Measurements from ENCODE around the gene KSR1. TPM values are rescaled to one million over a fixed set of nuclear protein-coding genes. Genes with fewer than 3 reads are reported as not detected.
"Not testable (repeated sequence)": the region's sequence is repeated elsewhere in the genome, so short reads cannot be mapped to it uniquely, and the experiment has no call there.

KSR1 gene
- total RNA-seq, 6 experiments from 2014 or later, result 1.9 to 4.9 (median 3.6) TPM

DNA sequence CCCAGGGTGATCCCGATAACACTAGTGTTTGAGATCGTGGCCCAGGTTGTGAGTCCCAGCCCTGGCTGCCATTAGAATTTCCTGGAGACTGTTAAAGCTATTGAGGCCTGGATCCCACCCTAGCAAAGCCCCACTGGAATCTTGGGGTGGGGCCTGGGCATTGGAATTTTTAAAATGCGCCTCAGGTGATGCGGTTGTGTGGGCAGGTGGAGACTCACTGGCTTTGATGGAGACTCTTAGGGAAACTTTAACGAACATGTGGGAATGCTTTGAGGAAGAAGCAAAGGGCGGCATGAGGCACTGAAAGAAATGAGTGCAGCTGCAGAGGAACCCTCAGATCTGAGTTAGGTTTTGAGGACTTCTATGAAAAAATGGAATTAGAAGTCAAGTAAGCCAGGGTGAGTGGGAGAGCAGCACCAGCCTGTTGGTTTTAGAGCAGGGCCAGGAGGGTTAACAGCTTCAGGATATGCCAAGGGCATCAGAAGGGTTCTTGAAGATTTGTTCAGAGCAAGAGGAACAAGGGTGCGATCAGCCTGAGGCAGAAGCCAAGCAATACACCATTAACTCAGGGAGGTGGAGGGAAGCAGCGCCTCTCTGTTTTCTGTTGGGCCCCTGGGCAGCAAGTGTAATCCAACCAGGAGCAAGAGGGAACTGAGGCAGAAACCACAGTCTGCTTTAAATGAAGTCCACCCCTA is 42.5 kb downstream of the KSR1 start:
- peaks cover 27% of the 10 kb centered on the region for H3K9me3 Mint-ChIP-seq
- H3K36me3 Mint-ChIP-seq (ENCODE audit: low read depth), result peaks cover 22% of the 10 kb centered on the region
- peaks cover 10% of the 10 kb centered on the region; the same call in 1 of the 2 replicates for H3K27me3 Mint-ChIP-seq (ENCODE audit: insufficient read depth)
- H3K4me1 Mint-ChIP-seq (ENCODE audit: low read depth), result peaks cover 25% of the 10 kb centered on the region
- H3K27ac Mint-ChIP-seq, result no peak overlapping the region
- TF ChIP-seq, protein P1, sequence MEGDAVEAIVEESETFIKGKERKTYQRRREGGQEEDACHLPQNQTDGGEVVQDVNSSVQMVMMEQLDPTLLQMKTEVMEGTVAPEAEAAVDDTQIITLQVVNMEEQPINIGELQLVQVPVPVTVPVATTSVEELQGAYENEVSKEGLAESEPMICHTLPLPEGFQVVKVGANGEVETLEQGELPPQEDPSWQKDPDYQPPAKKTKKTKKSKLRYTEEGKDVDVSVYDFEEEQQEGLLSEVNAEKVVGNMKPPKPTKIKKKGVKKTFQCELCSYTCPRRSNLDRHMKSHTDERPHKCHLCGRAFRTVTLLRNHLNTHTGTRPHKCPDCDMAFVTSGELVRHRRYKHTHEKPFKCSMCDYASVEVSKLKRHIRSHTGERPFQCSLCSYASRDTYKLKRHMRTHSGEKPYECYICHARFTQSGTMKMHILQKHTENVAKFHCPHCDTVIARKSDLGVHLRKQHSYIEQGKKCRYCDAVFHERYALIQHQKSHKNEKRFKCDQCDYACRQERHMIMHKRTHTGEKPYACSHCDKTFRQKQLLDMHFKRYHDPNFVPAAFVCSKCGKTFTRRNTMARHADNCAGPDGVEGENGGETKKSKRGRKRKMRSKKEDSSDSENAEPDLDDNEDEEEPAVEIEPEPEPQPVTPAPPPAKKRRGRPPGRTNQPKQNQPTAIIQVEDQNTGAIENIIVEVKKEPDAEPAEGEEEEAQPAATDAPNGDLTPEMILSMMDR (IDR thresholded peaks at IDR 0.05), result no peak
- DNase-seq, result no peak
- no peak overlapping the region for H3K4me3 Mint-ChIP-seq

DNA sequence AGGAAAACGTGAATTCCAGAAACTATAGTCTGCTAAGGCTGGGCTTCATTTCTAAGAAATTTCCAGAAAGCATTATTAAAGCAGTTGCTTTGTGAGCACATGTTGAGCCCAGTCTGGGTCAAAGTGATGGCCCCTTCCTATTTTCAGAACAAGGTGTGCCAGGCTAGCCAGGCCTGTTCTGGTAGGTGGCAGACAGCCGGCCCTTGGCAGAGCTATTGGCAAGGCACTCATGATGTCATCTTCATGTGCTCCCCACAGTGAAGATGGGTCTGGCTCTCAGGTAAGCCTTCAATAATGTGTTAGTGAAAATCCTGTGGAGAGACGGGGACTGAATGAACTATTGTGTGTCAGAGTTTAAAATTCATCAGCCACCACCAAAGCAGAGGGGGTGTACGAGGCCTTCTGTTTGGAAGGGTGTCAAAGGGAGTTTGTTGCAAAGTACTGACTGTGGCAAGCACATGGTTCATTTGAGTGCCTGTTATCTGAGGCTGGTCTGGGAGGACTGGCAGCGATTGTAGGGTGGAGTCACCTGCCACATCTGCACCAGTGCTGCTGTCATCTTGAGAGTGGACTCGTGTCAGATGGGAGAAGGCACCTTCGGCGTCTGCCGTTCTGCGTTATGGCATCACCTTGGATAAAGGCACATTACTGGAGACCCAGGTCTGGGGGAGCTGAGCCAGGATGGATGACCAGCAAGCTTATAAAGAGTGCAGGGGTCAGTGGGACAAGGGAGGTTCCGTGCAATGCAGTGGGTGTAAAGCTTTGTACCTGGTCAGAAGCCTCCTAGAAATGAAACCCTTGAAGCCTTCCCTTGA is 43.4 kb downstream of the KSR1 start:
- H3K4me3 Mint-ChIP-seq, result no peak overlapping the region

DNA sequence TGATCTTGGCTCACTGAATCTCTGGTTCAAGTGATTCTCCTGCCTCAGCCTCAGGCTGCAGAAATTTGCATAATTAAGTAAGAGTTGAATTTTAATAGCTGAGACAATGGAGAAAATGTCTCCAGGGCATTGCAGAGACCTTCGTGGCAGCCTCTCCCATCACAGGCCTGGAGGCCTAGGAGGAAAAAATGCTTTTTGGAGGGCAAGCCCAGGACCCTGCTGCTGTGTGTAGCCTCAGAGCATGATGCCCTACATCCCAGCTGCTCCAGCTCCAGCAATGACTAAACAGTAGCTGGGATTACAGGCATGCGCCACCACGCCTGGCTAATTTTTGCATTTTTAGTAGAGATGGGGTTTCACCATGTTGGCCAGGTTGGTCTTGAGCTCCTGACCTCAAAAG is 45.1 kb downstream of the KSR1 start:
- Mint-ChIP-seq H3K36me3 (ENCODE audit: low read depth) (peaks cover 22% of the 10 kb centered on the region), H3K9me3 (peaks cover 27% of the 10 kb centered on the region), H3K4me1 (ENCODE audit: low read depth) (peaks cover 19% of the 10 kb centered on the region)
- H3K27me3 Mint-ChIP-seq (ENCODE audit: insufficient read depth); H3K4me3 Mint-ChIP-seq; H3K27ac Mint-ChIP-seq; DNase-seq: not testable (repeated sequence)

More for the DNA sequence above, 43.4 kb downstream of the KSR1 start:
- Mint-ChIP-seq H3K36me3 (ENCODE audit: low read depth) (peaks cover 22% of the 10 kb centered on the region), H3K4me1 (ENCODE audit: low read depth) (peaks cover 19% of the 10 kb centered on the region), H3K27me3 (ENCODE audit: insufficient read depth) (peaks cover 10% of the 10 kb centered on the region; the same call in 1 of the 2 replicates), H3K27ac (no peak overlapping the region), H3K9me3 (peaks cover 27% of the 10 kb centered on the region)
- TF ChIP-seq, protein P1 (IDR thresholded peaks at IDR 0.05), result no peak
- no peak for DNase-seq

DNA sequence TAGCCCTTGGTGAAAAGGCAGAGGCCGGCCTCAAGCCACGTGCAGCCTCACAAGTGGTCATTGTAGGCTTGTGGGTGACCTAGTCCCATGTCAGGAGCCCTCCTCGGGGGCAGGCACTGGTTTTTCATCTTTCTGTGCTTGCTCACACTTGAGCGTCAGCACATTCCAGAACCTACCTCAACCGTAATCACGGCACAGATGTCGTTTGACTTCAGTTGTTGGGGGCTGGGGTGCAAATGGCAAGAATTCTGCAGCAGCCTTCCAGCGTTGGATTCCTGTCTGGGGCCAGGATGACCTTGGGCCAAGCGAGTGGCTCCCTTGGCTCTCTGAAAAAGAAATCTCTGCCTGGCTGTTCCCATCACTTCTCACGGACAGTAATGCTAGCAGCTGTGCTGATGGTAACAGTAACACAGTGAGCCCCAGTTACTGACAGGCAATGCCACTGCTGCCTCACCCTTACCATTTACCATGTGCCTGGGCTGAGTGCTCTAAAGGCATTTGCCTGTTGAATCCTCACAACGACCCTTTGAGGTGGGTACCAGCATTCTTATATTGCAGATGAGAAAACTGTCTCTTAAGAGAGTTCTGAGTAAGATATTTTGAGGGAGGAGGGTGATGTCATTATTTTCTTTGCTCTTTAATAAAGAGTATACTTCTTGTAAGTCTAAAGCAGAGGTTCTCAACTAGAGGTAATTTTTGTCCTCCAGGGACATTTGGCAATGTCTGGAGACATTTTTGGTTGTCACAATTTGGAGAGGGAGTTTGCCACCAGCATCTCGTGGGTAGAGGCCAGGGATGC is 46.5 kb downstream of the KSR1 start:
- DNase-seq, result peak; percentile 58
- peaks cover 4% of the 10 kb centered on the region; the same call in 1 of the 2 replicates for H3K27me3 Mint-ChIP-seq (ENCODE audit: insufficient read depth)
- H3K9me3 Mint-ChIP-seq, result peaks cover 27% of the 10 kb centered on the region
- H3K4me1 Mint-ChIP-seq (ENCODE audit: low read depth), result peaks cover 19% of the 10 kb centered on the region
- TF ChIP-seq, protein P1 (IDR thresholded peaks at IDR 0.05), result no peak
- H3K36me3 Mint-ChIP-seq (ENCODE audit: low read depth), result peaks cover 22% of the 10 kb centered on the region
- peak overlapping the region; percentile 84 for H3K27ac Mint-ChIP-seq
- peak overlapping the region; percentile 60 for H3K4me3 Mint-ChIP-seq

DNA sequence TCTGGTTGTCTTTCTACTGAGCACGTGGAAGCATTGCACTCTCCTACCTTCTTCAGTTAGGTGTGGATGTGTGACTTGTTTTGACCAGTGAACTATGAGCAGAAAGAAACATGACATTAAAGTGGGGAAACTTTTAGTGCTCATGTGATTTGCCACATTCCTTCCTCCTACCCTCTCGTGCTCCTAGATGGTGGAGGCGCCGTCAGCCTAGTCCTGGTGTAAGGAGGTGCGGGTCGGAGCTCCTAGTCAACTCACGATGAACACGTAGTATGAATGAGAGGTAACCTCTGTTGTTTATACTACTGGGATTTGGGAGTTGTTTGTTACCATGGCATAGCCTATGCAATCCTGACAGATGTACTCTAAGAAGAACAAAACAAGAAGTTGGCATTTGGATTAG is 47.4 kb downstream of the KSR1 start:
- DNase-seq, result no peak
- Mint-ChIP-seq H3K9me3 (peaks cover 27% of the 10 kb centered on the region), H3K27me3 (ENCODE audit: insufficient read depth) (no peaks in the 10 kb centered on the region; the same call in 1 of the 2 replicates), H3K36me3 (ENCODE audit: low read depth) (peaks cover 22% of the 10 kb centered on the region), H3K27ac (no peak overlapping the region), H3K4me1 (ENCODE audit: low read depth) (peaks cover 19% of the 10 kb centered on the region), H3K4me3 (no peak overlapping the region)
- TF ChIP-seq, protein P1 (IDR thresholded peaks at IDR 0.05), result no peak
